Heart left ventricle (tissue), 13 donors: Measurements from ENCODE around the gene ANKRD28.

ENCODE experiments used
- CTCF ChIP-seq, 12 donors: fragments of 200-600 bp; sonication (generic) in 4 of 12; IDR thresholded peaks; one replicate each; pipeline versions ENCODE4 v1.5.0 to v1.8.0; 2018 to 2022; ENCODE audit warnings: antibody characterized with exemption in 12 of 12, mild to moderate bottlenecking in 5 of 12
- POLR2A ChIP-seq, 2 donors: fragments of 450-650 bp; IDR thresholded peaks; one replicate each; pipeline ENCODE4 v1.6.1; 2017; ENCODE audit warnings: antibody characterized with exemption in 2 of 2, mild to moderate bottlenecking in 2 of 2, moderate library complexity in 2 of 2
- donor health status: ischemic (EF 13 %, LVEDD 7.1; RV severe dilation, severe dysfunction).
- donor health status: DM: no; HTN: yes; CAD: no.
- donor health status: DM: no; HTN: no; CAD: no.
- donor health status: ischemic (EF 25% LVEDD 6.9; RV normal size, moderate dysfunction).
- donor health status: ischemic (EF 25% LVEDD 5.7; RV mildly dilated, moderate dysfunction).
- donor health status: ischemic (EF 35%, LVEDD 5.7; RV mildly dilated, moderate dysfunction).
- donor health status: nonischemic (EF 11% LVEDD 7.7; RV severe dilation, severe dysfunction).
- donor health status: DM: yes; HTN: yes; CAD: no.
- donor health status: PGD.
- donor health status: ischemic (EF 29% LVEDD 5.4; RV normal size, mild dysfunction).
- donor health status: nonischemic (EF 23%, LVEDD 6.1; RV moderate dilation, normal function).

GRCh38 chr3:15779111-15779510 lies 18.7 kb downstream of the ANKRD28 start:
- TF ChIP-seq CTCF (IDR thresholded peaks at IDR 0.05) (no peak), POLR2A (IDR thresholded peaks at IDR 0.05) (no peak)
